ENCODE data around the gene MAP2K2.

Gene MAP2K2

GRCh38 chr19:4042064-4042730 lies 81.7 kb downstream of the MAP2K2 start:
- DNase-seq: no peak

Measured in NCI-H1092 treated with DMSO at 0.1 percent for 48 hours (cell line).